ENCODE results near the gene CALML6.

CALML6 gene

DNA sequence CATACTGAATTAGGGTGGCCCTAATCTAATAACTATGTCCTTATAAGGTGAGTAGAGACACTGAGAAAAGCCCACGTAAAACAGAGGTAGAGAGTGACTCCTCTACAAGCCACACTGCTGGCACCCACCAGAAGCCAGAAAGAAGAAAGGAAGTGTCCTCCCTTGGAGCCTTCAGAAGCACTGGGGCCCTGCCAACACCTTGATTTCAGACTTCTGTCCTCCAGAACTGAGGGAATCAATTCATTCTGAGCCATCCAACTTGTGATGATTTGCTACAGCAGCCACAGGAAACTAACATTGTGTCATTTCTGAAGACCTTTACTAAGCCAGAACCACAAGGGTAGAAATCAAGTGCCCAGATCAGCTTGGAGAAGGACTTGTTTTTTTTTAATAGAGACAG, 39.1 kb upstream of the CALML6 start:
- TF ChIP-seq, protein P1, sequence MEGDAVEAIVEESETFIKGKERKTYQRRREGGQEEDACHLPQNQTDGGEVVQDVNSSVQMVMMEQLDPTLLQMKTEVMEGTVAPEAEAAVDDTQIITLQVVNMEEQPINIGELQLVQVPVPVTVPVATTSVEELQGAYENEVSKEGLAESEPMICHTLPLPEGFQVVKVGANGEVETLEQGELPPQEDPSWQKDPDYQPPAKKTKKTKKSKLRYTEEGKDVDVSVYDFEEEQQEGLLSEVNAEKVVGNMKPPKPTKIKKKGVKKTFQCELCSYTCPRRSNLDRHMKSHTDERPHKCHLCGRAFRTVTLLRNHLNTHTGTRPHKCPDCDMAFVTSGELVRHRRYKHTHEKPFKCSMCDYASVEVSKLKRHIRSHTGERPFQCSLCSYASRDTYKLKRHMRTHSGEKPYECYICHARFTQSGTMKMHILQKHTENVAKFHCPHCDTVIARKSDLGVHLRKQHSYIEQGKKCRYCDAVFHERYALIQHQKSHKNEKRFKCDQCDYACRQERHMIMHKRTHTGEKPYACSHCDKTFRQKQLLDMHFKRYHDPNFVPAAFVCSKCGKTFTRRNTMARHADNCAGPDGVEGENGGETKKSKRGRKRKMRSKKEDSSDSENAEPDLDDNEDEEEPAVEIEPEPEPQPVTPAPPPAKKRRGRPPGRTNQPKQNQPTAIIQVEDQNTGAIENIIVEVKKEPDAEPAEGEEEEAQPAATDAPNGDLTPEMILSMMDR (IDR thresholded peaks at IDR 0.05; ENCODE audit: control insufficient read depth, extremely low read depth, insufficient read depth), result no peak
- H3K4me3 ChIP-seq (ENCODE audit: low read depth, low read length), result no peak overlapping the region
- no peak for DNase-seq (ENCODE audit: low read depth)

DNA sequence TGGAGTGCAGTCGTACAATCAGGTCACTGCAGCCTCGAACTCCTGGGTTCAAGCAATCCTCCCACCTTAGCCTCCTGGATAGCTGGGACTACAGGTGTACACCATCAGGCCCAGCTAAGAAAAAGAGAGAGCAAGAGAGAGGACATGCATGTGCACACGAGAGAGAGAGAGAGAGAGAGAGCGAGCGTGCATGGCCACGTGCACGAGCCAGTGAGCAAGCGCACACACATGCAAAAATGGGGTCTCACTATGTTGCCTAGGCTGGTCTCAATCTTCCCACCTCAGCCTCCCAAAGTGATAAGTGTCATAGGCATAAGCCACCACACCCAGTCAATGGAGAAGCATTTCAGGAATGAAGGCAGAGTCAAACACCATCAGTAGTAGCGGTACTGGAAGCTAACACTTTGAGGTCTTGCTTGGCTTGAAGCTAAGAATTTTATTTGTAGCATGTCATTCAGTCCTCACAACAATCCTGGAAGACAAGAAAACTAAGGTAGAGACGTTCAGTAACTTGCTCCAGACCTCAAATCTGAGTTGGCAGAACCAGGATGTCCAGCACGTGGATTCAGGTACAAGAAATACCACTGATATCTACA, 38.6 kb upstream of the CALML6 start:
- no peak overlapping the region for H3K4me3 ChIP-seq (ENCODE audit: low read depth, low read length)
- DNase-seq (ENCODE audit: low read depth), result no peak
- TF ChIP-seq, protein P1 (IDR thresholded peaks at IDR 0.05; ENCODE audit: control insufficient read depth, extremely low read depth, insufficient read depth), result no peak

GRCh38 chr1:1877865-1878436, 37.1 kb upstream of the CALML6 start:
- TF ChIP-seq, protein P1 (IDR thresholded peaks at IDR 0.05; ENCODE audit: control insufficient read depth, extremely low read depth, insufficient read depth), result no peak
- H3K4me3 ChIP-seq (ENCODE audit: low read depth, low read length), result no peak overlapping the region
- no peak for DNase-seq (ENCODE audit: low read depth)

DNA sequence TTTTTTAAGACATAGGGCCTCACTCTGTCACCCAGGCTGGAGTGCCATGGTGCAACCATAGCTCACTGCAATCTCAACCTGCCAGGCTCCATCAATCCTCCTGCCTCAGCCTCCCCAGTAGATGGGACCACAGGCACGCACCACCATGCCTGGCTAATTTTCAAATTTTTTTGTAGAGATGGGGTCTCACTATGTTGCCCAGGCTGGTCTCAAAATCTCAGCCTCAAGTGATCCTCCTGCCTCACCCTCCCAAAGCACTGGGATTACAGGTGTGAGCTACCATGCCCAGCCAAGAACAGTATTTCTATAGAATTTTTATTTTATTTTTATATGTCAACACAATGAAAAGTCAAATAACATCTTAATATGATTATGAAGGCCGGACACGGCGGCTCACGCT, 35.1 kb upstream of the CALML6 start:
- no peak for DNase-seq (ENCODE audit: low read depth)
- no peak overlapping the region for H3K4me3 ChIP-seq (ENCODE audit: low read depth, low read length)
- TF ChIP-seq, protein P1 (IDR thresholded peaks at IDR 0.05; ENCODE audit: control insufficient read depth, extremely low read depth, insufficient read depth), result no peak

- TF ChIP-seq, protein P1 (IDR thresholded peaks at IDR 0.05; ENCODE audit: control insufficient read depth, extremely low read depth, insufficient read depth), result no peak
- no peak for DNase-seq (ENCODE audit: low read depth)
- no peak overlapping the region for H3K4me3 ChIP-seq (ENCODE audit: low read depth, low read length)
Observed at GRCh38 chr1:1880617-1881312, 34.3 kb upstream of the CALML6 start.

- TF ChIP-seq, protein P1 (IDR thresholded peaks at IDR 0.05; ENCODE audit: control insufficient read depth, extremely low read depth, insufficient read depth), result no peak
- no peak for DNase-seq (ENCODE audit: low read depth)
- H3K4me3 ChIP-seq (ENCODE audit: low read depth, low read length), result no peak overlapping the region
Observed at GRCh38 chr1:1881727-1882126, 33.3 kb upstream of the CALML6 start.
